Amniotic epithelial cell (primary cell): ENCODE data around the gene TEN1.
"Not testable (repeated sequence)": the region's sequence is repeated elsewhere in the genome, so short reads cannot be mapped to it uniquely, and the experiment has no call there.

Experiments used
- DNase-seq: peaks from one replicate; pipeline ENCODE4 v3.0.0-alpha.2; 2010; ENCODE audit warnings: low read depth

TEN1 gene

DNA sequence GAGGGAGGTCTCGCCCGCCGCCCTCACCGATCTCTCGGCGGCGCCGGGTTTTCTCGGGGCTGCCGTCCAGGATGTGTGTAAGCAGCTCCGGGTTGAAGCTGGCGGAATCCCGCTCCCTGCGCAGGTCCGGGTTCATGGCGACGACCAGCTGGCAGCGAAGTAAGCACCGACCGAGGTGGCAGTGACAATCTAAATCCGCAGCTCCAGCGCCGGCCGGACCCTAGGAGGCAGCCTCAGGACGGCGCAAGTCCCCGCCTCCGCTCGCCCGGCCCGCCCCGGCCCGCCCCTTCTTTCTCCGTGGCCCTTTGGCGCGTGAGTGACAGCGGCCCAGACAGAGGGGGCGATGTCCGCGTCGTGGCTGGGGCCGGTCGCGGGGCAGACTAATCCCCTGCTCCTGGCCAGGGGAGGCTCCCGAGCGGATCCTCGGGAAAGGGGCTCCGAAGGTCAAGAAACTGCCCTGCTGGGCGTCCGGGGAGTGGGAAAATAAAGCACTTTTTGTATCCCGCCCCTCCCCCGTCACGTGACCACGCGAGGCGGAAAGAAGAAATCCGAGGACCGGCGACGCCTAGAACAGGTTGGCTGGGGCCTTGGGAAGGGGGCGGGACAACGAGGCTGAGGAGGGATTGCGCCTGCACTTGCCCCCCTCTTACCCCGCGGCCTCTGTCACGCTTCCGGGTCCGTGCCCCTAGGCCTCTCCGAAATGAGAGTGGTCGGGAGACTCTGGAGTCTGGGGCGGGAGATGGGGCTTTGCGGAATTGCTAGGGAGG, at the start of gene TEN1, which contains the start of gene ACOX1:
TEN1 (plus strand) TSS at position 303 of the 767 bp plus-strand sequence. CDS start 6,953 bp downstream, outside the sequence.
ACOX1 (minus strand) TSS at position 229 of the 767 bp plus-strand sequence; CDS start at position 136, 93 bp downstream.
- DNase-seq, result peak; percentile 96

GRCh38 chr17:75931062-75931461, 48.0 kb upstream of the TEN1 start:
- no peak for DNase-seq

DNA sequence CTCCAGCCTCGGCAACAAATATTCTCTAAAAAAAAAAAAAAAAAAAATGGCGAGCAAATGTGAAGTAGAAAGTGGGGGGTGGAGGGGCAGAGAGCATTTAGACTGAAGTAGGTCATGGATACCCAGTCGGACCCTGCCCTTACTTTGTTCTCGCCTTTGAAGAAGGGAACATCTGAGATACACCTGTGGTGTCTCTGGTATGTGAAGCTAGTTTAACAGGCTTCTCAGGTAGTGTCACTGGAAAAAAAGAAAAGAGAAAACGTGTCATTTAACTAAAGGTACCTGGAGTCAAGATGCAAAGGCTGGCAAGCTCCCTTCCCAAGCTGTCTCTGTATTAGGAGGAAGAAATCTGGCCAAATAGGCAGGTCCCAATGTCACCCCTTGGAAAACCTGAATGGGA, 46.2 kb upstream of the TEN1 start:
- no peak for DNase-seq

- peak; percentile 27 for DNase-seq
Observed at GRCh38 chr17:75933808-75934207, 45.2 kb upstream of the TEN1 start.

GRCh38 chr17:75937652-75938051, 41.4 kb upstream of the TEN1 start:
- DNase-seq, result no peak

DNA sequence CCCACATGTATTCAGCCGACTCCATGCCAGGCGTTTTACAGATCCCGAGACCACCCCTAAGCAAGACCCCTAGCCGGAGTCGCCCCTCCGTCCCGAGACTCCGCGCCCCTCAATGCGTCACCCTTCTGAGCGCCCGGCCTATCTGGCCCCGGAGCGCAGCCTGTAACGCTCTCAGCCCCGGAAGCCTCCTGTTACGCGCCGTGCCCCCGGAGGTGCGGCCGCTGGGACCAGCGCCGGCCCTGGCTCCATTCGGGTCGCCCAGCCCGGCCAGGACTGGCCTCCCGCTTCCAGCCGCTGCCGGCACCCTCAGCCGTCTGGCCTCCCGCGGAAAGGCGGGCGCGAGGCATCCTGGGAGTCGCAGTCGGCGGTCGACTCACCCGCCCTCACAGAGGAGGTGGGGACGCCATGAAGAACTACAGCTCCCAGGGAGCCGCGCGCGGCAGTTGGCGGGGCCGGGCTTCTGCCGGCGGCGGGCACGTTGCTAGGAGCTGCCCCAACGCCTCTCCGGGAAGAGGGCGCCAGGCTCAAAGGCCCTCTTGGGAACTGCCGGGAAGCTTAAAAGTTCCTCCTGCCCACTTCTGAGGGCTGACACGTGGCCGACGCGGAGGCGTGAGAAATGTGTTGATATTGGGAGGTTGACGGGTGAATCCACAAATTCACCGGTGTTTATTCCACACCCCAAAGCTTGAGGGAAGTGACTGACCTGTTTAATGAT, 38.2 kb upstream of the TEN1 start, which contains the start of gene FBF1:
FBF1 (minus strand) TSS at position 316 of the 715 bp plus-strand sequence. CDS start 2,893 bp downstream, outside the sequence.
- DNase-seq, result peak; percentile 90

- no peak for DNase-seq
Observed at GRCh38 chr17:75941442-75941819, 37.6 kb upstream of the TEN1 start.

DNA sequence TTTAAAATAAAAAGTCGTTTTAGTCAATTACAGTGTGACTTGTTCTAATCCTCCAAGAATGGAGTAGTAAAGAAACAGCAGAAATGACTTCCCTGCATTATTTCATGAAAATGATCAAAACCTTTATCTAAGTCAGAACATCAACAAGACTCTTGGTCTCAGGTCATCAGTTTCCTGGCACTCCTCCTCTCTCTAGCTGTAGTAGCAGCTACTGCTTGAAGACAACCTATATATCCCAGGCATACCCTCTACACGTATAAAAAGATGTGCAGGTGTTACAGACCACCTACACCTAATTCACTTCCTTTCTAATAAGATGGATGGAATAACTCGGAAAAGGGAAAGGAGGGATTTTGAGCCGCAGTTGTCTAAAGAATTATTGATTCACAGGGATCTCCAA, 36.6 kb upstream of the TEN1 start:
- no peak for DNase-seq

DNA sequence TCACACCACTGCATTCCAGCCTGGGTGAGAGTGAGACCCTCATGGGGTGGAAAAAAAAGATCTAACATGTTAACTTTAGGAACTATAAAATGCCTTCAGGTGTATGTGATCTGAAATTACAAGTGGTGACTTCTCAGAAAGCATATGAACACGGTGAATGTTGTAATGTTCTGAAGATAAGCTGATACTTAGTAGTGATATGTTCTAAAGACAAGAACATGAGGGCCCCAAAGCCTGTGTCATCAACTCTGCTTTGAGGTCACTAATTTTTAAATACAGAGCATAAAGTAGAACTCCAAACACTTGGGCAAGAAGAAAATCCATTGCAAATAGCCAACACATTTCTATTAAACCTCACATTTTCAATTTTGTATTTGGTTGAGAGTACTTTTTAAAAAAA, 35.5 kb upstream of the TEN1 start:
- peak; percentile 34 for DNase-seq

DNA sequence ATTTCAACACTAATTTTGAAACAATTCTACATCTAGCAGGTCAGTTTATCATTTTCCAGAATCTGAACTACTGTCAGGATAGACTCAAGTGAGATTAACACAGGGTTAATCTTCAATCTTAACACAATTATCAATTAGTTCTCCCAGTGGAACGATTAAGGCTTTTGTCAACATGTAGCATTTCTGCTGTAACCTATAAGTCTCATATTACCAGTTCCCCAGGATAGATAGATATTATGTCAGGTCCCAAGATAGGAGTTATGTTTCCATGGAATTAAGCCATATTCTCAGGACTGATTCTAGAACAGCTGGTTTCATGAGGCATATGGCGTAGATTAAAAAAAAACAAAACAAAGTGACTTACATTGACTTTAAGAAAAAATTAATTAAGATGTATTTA, 33.8 kb upstream of the TEN1 start:
- DNase-seq, result no peak

GRCh38 chr17:75950421-75950820, 28.6 kb upstream of the TEN1 start:
- no peak for DNase-seq

DNA sequence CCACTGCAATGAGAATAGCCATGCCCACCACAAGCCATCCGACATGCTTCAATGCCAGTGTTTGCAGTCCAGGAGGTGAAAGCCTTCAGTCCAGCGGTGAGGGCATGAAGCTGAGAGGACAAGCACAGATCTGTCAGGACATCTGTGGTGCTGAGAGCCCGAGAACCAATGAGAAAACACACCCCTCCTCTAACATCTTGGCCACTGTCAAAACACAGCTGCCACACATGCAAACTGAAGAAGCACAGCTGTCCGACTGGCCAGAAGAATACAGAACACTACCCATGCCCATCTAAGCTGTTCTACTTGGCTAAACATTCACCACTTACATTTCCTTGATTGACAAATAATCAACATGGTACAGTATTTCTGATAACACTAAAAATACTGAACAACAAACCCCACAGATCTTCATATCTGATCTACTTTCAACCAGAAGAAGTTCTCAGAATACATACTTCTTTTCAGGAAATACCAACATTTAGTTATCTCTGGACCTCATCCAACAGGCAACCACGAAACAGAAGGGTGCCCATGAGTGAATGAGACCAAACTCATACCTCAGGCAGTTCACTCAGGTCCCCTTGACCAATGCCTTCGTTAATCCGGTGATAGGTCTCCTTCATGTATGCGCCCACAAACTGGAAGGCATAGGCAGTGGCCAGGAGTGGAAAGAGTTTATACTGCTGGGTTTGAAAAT, 28.0 kb upstream of the TEN1 start:
- peak; percentile 28 for DNase-seq

DNA sequence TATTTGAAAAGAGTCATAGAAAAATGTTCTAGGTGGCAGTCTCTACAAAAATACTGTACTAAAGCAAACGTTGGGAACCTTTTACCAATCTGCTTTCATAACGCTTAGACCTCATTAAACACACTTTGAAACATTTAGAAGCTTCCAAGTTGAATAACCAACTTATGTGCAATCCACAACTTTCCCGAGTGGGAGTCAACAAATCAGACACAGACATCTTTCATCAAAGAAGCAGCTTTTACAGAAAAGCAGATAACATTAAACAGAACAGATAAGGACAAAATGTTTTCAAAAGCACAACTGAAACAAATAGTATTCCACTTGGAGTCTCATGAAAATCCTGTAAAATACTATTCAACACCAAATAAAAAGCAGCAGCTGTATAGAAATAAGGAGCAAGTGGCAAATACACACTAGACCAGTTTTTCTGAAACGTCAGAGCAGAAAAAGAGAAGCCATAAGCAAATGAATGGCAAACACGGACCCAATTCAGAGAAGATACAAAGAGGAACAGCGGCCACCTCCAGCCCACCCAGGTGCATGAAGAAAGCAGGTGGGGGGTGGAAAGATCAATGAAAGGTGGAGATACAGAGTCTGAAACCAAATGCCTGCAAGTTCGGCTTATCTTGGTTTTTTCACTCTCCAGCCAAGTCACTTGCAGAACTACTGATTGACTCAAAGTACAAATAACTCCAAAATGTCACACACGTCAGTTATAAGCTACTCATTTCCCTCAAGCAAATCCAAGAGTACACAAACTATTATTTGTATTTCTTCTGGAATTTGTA, 19.8 kb upstream of the TEN1 start:
- DNase-seq, result peak; percentile 93

DNA sequence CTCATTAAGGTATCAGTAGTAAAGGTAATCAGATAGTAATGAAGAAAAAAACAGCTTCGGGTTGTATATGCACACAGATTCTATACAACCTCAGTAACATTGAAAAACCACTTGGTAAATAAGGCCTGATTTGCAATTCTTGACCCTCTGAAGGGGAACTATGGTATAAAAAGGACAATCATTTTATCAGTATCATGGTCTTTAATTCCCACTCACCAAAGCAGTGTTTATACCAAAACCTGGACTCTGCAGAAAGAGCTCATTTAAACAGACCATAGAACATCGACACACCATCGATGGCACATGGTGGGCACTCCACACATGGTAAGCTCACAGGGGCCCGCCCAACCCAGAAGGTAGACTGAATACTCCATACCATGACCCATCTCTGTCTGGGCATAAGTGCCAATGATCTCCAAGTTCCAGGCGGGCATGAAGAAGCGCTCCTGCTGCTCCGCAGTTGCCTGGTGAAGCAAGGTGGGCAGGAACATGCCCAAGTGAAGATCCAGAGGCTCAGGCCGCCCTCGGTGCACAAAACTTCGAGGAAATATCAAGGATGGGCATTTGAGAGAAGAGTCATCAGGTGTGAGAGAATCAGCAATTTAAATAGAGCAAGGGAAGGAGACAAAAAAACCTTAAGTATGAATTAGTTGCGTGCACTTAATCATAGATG, 19.1 kb upstream of the TEN1 start:
- no peak for DNase-seq

- DNase-seq, result no peak
Observed at GRCh38 chr17:75965468-75965867, 13.6 kb upstream of the TEN1 start.

DNA sequence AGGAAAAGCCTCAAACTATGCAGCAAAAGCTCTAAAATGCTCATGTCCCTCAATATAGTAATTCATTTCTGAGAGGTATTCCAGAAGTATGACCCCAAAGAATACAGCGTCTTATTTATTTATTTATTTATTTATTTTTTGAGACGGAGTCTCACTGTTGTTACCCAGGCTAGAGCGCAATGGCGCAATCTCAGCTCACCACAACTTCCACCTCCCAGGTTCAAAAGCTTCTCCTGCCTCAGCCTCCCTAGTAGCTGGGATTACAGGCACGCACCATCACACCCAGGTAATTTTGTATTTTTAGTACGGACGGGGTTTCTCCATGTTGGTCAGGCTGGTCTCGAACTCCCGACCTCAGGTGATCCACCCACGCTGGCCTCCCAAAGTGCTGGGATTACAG, 10.0 kb upstream of the TEN1 start:
- DNase-seq, result not testable (repeated sequence)

DNA sequence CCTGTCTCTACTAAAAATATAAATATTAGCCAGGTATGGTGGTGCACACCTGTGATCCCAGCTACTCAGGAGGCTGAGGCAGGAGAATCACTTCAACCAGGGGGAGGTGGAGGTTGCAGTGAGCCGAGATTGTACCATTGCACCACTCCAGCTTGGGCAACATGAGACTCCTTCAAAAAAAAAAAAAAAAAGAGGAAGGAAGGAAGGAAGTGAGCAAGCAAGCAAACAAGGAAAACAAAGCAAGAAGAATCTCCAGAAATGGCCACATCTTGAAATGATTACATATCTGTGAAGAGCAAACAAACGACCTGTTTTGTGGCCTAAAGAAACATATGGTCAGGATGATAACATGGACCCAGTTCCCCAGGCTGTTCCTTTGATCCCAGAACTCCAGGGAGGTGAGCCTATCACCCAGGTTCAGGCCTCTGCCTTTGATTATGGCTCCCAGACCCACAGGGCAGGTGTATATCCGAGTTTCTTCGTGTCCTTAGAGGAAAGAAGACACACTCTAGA, 9.0 kb upstream of the TEN1 start:
- DNase-seq, result peak; percentile 19

- no peak for DNase-seq
Observed at GRCh38 chr17:75970626-75971025, 8.4 kb upstream of the TEN1 start.

DNA sequence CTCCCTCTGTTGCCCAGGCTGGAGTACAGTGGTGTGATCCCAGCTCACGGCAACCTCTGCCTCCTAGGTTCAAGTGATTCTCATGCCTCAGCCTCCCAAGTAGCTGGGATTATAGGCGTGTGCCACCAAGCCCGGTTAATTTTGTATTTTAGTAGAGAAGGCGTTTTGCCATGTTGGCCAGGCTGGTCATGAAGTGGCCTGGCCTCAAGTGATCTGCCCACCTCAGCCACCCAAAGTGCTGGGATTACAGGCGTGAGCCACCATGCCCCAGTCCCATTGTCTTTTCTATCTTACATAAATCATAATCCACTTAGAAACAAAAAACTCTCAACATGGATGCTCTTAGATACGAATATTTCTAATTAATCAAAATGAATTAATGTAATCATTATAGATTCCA, 3.9 kb upstream of the TEN1 start:
- DNase-seq, result not testable (repeated sequence)

DNA sequence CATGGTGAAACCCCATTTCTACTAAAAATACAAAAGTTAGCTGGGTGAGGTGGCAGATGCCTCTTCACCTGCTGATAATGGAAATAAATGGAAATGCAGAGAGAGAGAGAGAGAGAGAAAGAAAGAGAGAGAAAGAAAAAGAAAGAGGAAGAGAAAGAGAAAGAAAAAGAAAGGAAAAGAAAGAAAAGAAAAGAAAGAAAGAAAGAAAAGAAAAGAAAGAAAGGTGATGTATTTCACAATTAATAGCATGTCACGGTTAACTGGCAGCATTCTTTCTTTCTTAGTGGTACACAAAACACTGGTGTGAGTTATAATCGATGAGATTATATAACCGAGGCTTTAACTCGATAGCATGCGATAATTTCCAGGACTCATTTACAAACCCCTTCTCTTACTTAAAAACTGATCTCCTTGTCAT, 3.3 kb upstream of the TEN1 start:
- no peak for DNase-seq
